HCT116 (cell line): ENCODE results near the gene DLG2.

Source experiments
- CBX3 ChIP-seq: IDR thresholded peaks from 2 replicates; pipeline ENCODE4 v1.6.1; 2012; ENCODE audit warnings: low read depth
- EGR1 ChIP-seq: IDR thresholded peaks from 2 replicates; pipeline ENCODE4 v1.6.1; 2012; ENCODE audit warnings: low read depth
- EZH2phosphoT487 ChIP-seq: fragments of 200-600 bp; IDR thresholded peaks from 2 replicates; pipeline ENCODE4 v1.6.1; 2018; ENCODE audit warnings: antibody characterized with exemption, borderline replicate concordance
- JUND ChIP-seq: IDR thresholded peaks from 2 replicates; pipeline ENCODE4 v1.6.1; 2012
- POLR2A ChIP-seq: IDR thresholded peaks from 2 replicates; pipeline ENCODE4 v1.7.0; 2011; ENCODE audit warnings: borderline replicate concordance; ENCODE audit not compliant: insufficient read depth, insufficient read length; ENCODE audit errors: extremely low read depth
- POLR2AphosphoS5 ChIP-seq: IDR thresholded peaks from 2 replicates; pipeline ENCODE4 v1.6.1; 2011; ENCODE audit warnings: mild to moderate bottlenecking, low read depth, low read length, moderate library complexity
- RAD21 ChIP-seq: IDR thresholded peaks from 2 replicates; pipeline ENCODE4 v1.6.1; 2012; ENCODE audit warnings: low read depth, mild to moderate bottlenecking
- REST ChIP-seq: IDR thresholded peaks from 2 replicates; pipeline ENCODE4 v1.6.1; 2012; ENCODE audit warnings: low read depth
- TCF7L2 ChIP-seq: IDR thresholded peaks from 2 replicates; pipeline ENCODE4 v1.7.0; 2011; ENCODE audit warnings: borderline replicate concordance, inconsistent platforms; ENCODE audit not compliant: insufficient read depth, insufficient read length; ENCODE audit errors: extremely low read depth
- ZFX ChIP-seq: fragments of 450-650 bp; IDR thresholded peaks from 2 replicates; pipeline ENCODE4 v1.6.1; 2017
- TF ChIP-seq, protein P1 (sequence below), 3 experiments: fragments of 200-600 bp in 1 of 3; sonication (generic) in 1 of 3; IDR thresholded peaks in 2 of 3; conservative IDR thresholded peaks in 1 of 3; 2 replicates each; pipeline ENCODE4 v1.5.1; 2012 to 2017; ENCODE audit warnings: low read depth in 2 of 3, low read length in 2 of 3, antibody characterized with exemption in 1 of 3, borderline replicate concordance in 1 of 3, control low read depth in 1 of 3, mild to moderate bottlenecking in 1 of 3, mixed read lengths in 1 of 3, mixed run types in 1 of 3, moderate library complexity in 1 of 3; ENCODE audit not compliant: insufficient read depth in 1 of 3
- TF ChIP-seq, protein P2 (sequence below): IDR thresholded peaks from 2 replicates; pipeline ENCODE4 v1.6.1; 2012

DNA sequence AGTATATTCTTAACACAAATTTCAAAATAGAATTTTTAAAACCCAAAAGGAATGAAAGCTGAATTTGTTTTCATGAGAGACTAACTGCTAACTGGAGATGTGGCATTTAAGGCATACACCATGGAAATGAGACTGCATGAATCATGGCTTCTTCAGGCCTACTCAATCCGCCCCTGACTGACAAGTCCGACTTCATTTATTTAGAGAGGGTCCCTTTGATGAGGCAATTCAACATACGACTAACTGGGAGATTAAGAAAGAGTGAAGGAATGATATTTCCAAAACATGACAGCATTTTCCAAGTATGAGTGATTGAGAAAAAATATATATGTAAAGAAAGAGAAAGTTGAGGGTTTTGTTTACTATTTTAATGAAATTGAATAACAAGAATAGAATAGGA is 720.1 kb downstream of the DLG2 start:
- no peak for TF ChIP-seq EGR1
- no peak for TF ChIP-seq CBX3
- no peak for TF ChIP-seq POLR2A
- no peak for TF ChIP-seq EZH2phosphoT487
- TF ChIP-seq, protein P1, sequence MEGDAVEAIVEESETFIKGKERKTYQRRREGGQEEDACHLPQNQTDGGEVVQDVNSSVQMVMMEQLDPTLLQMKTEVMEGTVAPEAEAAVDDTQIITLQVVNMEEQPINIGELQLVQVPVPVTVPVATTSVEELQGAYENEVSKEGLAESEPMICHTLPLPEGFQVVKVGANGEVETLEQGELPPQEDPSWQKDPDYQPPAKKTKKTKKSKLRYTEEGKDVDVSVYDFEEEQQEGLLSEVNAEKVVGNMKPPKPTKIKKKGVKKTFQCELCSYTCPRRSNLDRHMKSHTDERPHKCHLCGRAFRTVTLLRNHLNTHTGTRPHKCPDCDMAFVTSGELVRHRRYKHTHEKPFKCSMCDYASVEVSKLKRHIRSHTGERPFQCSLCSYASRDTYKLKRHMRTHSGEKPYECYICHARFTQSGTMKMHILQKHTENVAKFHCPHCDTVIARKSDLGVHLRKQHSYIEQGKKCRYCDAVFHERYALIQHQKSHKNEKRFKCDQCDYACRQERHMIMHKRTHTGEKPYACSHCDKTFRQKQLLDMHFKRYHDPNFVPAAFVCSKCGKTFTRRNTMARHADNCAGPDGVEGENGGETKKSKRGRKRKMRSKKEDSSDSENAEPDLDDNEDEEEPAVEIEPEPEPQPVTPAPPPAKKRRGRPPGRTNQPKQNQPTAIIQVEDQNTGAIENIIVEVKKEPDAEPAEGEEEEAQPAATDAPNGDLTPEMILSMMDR (IDR thresholded peaks at IDR 0.05 in 2 of 3, conservative IDR thresholded peaks at IDR 0.05 in 1 of 3; ENCODE audit: borderline replicate concordance in 1 of 3, insufficient read depth in 1 of 3, low read depth in 2 of 3, low read length in 2 of 3): no peak
- TF ChIP-seq, protein P2, sequence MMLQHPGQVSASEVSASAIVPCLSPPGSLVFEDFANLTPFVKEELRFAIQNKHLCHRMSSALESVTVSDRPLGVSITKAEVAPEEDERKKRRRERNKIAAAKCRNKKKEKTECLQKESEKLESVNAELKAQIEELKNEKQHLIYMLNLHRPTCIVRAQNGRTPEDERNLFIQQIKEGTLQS: no peak
- no peak for TF ChIP-seq TCF7L2
- TF ChIP-seq REST: no peak
- no peak for TF ChIP-seq RAD21
- no peak for TF ChIP-seq JUND
- no peak for TF ChIP-seq ZFX
- TF ChIP-seq POLR2AphosphoS5: no peak
